Measurements from ENCODE around the gene HNRNPU.

- TF ChIP-seq, protein P1, sequence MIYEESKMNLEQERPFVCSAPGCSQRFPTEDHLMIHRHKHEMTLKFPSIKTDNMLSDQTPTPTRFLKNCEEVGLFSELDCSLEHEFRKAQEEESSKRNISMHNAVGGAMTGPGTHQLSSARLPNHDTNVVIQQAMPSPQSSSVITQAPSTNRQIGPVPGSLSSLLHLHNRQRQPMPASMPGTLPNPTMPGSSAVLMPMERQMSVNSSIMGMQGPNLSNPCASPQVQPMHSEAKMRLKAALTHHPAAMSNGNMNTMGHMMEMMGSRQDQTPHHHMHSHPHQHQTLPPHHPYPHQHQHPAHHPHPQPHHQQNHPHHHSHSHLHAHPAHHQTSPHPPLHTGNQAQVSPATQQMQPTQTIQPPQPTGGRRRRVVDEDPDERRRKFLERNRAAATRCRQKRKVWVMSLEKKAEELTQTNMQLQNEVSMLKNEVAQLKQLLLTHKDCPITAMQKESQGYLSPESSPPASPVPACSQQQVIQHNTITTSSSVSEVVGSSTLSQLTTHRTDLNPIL (CRISPR knock-in tag; IDR thresholded peaks at IDR 0.05; ENCODE audit: low read depth), result no peak
- TF ChIP-seq, protein P2, sequence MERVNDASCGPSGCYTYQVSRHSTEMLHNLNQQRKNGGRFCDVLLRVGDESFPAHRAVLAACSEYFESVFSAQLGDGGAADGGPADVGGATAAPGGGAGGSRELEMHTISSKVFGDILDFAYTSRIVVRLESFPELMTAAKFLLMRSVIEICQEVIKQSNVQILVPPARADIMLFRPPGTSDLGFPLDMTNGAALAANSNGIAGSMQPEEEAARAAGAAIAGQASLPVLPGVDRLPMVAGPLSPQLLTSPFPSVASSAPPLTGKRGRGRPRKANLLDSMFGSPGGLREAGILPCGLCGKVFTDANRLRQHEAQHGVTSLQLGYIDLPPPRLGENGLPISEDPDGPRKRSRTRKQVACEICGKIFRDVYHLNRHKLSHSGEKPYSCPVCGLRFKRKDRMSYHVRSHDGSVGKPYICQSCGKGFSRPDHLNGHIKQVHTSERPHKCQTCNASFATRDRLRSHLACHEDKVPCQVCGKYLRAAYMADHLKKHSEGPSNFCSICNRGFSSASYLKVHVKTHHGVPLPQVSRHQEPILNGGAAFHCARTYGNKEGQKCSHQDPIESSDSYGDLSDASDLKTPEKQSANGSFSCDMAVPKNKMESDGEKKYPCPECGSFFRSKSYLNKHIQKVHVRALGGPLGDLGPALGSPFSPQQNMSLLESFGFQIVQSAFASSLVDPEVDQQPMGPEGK (CRISPR knock-in tag; IDR thresholded peaks at IDR 0.05; ENCODE audit: borderline replicate concordance), result no peak
- TF ChIP-seq OSR1 (CRISPR knock-in tag; IDR thresholded peaks at IDR 0.05) (no peak), SNAI2 (CRISPR knock-in tag; IDR thresholded peaks at IDR 0.05) (no peak), ZNF565 (CRISPR knock-in tag; conservative IDR thresholded peaks at IDR 0.05; ENCODE audit: low read depth) (no peak), ZFP3 (CRISPR knock-in tag; IDR thresholded peaks at IDR 0.05) (no peak), GLIS3 (CRISPR knock-in tag; IDR thresholded peaks at IDR 0.05) (no peak), TCF4 (CRISPR knock-in tag; IDR thresholded peaks at IDR 0.05; ENCODE audit: borderline replicate concordance) (no peak), ZC3H10 (CRISPR knock-in tag; IDR thresholded peaks at IDR 0.05) (no peak)
- TF ChIP-seq, protein P3, sequence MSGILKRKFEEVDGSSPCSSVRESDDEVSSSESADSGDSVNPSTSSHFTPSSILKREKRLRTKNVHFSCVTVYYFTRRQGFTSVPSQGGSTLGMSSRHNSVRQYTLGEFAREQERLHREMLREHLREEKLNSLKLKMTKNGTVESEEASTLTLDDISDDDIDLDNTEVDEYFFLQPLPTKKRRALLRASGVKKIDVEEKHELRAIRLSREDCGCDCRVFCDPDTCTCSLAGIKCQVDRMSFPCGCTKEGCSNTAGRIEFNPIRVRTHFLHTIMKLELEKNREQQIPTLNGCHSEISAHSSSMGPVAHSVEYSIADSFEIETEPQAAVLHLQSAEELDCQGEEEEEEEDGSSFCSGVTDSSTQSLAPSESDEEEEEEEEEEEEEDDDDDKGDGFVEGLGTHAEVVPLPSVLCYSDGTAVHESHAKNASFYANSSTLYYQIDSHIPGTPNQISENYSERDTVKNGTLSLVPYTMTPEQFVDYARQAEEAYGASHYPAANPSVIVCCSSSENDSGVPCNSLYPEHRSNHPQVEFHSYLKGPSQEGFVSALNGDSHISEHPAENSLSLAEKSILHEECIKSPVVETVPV (CRISPR knock-in tag; IDR thresholded peaks at IDR 0.05), result no peak
Measured at GRCh38 chr1:244904119-244904518, 39.8 kb upstream of the HNRNPU start.

Measured in SK-N-SH treated with all-trans-retinoic acid at 6 μM for 48 hours (cell line).